Liver (tissue), 3 donors: Measurements from ENCODE around the gene ELF1.

Source experiments
- CTCF ChIP-seq: fragments of 150-350 bp; IDR thresholded peaks from 2 replicates; pipeline ENCODE4 v1.5.1; 2017; ENCODE audit warnings: improper control_type of control experiment, low read depth, low read length; ENCODE audit not compliant: missing input control
- GABPA ChIP-seq, 2 donors: IDR thresholded peaks in 1 of 2; conservative IDR thresholded peaks in 1 of 2; 2 replicates each; pipeline ENCODE4 v1.6.1; 2016; ENCODE audit warnings: antibody characterized with exemption in 2 of 2, mild to moderate bottlenecking in 1 of 2, moderate library complexity in 1 of 2
- YY1 ChIP-seq: IDR thresholded peaks from 2 replicates; pipeline ENCODE4 v1.6.1; 2016; ENCODE audit warnings: antibody characterized with exemption, mild to moderate bottlenecking
- TF ChIP-seq, protein P1 (sequence below): IDR thresholded peaks from 2 replicates; pipeline ENCODE4 v1.6.1; 2016; ENCODE audit warnings: antibody characterized with exemption
- donor health status: healthy.
- donor health status: healthy.

- TF ChIP-seq CTCF (no peak), GABPA (IDR thresholded peaks at IDR 0.05 in 1 of 2, conservative IDR thresholded peaks at IDR 0.05 in 1 of 2) (no peak), YY1 (no peak)
- TF ChIP-seq, protein P1, sequence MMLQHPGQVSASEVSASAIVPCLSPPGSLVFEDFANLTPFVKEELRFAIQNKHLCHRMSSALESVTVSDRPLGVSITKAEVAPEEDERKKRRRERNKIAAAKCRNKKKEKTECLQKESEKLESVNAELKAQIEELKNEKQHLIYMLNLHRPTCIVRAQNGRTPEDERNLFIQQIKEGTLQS: no peak
Measured at GRCh38 chr13:40911341-40911740, 107.8 kb downstream of the ELF1 start.
